ENCODE data around the gene PHOSPHO1.

PHOSPHO1 gene

DNA sequence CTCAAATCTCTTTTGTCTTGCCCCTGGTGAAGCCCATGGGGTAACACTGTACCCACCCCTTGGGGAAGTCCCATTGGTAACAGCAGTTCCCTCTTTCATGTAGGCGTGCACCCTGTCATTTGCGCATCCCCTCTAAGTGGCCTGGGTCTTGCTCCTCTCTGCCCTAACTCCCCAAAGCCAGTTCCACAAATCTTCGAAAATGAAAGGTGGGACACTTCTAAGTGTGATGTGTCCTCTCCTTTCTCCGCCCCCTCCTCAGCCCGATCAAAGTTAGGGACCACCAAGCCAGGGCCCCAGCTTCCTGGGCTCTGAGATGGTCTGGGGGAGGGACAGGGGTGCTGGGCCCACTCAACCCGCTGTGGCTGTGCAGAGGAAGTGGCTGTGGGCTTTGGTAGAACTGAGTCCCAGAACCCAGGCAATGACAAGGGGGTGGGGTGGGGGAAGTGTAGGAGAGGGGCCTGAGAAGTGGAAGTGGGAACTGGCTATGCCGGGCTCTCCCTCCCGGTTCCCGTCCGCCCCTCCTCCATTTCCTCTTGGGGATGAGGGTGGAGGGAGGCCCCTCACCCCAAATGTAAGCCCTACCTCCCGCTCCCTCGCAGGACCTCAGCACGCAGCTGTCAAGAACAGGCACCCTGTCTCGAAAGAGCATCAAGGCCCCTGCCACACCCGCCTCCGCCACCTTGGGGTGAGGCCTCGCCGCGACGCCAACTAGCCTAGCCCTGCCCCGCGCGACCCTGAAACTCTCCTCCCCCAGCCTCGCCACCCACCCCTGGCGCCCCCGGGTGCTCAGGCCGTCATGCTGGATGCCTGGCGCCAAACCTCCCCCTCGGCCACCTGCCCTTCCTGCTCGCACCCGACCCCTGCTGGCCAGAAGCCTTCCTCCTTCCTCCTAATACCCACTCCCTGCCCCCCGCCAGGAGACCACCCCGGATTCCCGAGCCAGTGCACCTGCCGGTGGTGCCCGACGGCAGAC, 11.4 kb downstream of the PHOSPHO1 start:
- DNase-seq (ENCODE audit: low read depth in 1 of 2, low spot score in 1 of 2), result no peak

DNA sequence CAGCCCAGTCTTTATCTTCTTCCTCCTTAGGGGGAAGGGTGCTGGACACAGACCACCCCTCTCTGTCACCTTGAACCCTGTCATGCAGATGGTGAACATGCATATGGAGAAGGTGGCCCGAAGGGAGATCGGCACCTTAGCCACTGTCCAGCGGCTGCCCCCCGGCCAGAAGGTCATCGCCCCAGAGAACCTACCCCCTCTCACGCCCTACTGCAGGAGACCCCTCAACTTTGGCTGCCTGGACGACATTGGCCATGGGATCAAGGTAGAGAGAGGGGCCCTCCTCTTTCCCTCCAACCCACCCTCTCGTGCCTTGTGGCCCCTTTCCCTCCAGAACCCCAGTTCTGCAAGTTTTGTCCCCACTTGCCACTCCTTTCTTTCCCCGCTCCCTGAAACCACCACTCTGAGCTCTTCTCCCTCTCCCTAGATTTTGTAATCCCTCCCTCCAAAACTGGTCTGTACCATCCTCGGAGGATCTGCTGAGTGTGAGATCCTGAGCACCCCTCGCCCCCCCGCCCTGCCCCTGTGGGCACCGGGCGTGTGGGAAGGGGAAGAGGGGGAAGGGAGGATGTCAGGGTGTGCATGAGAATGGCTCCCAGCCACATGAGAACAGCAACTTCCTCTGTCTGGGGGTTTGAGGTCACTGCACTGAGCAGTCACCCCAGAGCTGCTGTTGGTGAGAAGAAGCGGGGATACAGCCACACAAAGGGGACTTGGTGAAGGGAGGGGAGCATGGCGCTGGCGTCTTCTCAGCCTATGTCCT, 12.8 kb downstream of the PHOSPHO1 start:
- DNase-seq (ENCODE audit: low read depth in 1 of 2, low spot score in 1 of 2), result peak in 1 of 2 donors; percentile 44

DNA sequence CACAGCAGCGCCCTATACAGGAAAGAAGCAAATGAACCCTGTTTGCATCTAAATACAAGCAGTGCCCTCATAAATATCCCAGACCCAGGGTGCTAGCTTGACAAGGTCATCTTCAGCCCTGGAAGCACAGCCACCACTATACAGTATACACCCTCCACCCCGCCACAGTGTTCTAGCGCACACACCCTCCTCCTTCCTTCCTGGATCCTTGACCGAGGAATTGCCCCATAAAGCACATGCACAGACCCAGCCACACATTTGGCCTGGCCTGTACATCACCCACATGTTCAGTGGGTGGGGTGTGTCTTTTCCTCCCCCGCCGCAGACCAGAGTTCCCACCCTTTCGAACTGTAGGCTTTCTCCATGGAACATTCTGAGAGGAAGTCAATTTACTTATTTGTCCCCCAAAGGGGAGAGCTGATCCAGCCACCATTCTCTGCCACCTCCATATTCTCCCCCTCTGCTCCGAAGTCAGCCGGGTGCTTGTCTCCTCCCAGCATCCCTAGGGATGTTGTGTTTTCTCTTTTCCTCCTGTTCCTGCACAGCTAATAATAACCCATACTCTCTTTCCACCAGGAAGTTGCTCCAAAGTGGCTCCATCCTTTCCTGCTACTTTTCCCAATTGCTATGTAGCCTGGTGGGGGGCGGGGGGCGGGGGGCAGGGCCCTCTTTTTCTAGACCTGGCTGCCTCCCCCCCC, 13.5 kb downstream of the PHOSPHO1 start:
- DNase-seq (ENCODE audit: low read depth in 1 of 2, low spot score in 1 of 2), result no peak

DNA sequence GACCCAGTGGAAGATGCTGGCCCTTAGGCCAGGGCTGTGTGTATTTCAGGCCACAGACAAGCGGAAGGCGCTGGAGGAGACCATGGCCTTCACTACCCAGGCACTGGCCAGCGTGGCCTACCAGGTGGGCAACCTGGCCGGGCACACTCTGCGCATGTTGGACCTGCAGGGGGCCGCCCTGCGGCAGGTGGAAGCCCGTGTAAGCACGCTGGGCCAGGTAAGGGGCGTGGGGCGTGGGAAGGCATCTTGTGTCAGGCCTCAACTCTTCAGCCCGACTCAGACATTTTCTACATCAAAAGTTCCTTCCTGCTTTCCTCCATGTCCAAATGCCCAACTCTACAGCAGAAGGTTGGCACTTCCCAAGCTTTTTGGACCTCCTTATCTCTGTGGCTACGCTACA, 14.1 kb downstream of the PHOSPHO1 start:
- no peak for DNase-seq (ENCODE audit: low read depth in 1 of 2, low spot score in 1 of 2)

DNA sequence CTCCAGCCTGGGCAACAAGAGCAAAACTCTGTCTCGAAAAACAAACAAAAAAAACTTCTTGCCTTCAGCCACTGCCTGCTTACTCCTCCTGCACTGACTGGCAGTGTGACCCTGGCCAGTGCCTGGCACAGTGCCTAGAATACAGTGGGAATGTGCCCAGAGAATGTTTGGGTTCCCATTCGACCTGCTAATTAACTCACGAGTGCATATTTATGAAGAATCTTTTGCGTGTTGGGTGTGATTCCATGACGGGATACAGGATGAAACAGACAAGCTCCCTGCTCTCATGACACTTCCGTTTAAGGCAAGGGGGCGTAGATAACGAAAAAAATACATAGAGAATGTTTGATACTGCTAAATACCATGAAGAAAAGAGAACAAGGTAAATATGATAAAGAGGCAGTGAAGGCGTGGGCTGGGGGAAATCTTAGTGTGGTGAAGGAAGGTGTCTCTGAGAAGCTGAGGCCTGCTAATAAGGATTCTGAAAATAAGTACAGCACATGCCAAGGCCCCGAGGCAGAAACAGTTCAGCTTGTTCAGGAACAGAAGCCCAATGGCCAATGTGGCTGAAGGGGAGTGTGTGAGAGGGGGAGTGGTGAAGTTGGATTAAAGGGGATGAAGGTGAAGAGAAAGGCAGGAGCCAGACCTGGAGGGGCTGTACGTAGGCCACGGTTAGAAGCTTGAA, 15.8 kb downstream of the PHOSPHO1 start:
- no peak for DNase-seq (ENCODE audit: low read depth in 1 of 2, low spot score in 1 of 2)

DNA sequence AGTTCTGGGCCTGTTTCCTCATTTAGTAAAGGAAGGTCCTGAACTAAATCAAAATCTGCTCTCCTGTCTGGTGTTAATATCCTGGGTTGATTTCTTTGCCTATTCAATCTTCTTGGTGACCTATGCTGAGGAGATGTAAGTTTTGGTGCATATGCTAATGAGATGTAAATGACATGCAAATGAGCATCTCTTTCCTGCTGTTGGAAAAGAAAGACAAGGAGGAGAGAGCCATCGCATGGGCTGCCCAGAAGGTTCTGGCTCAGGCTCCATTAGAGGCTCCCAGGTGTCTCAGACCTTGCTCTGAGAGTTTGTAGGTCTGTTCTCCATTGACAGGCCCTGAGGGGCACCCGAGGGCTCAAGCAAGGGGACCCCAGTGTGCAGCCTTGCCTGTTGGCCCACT, 16.7 kb downstream of the PHOSPHO1 start:
- no peak for DNase-seq (ENCODE audit: low read depth in 1 of 2, low spot score in 1 of 2)

DNA sequence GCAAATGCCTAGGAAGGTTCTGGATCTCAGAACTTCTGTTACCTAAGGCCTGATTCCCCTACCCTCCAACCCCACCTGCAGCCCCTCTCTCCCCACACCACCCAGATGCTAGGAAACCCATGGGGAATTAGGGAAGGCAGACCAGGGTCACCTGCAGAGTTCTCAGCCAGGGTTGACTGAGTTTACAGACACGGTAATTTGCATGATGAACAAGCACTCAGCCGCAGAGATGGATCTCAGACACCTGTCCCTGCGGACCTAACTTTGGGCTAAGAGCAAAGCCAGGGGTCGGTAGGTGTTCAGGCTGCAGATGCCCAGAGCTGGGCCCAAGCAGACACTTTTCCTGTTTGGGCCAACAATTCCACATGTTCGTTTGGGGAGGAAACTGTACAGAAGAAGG, 17.2 kb downstream of the PHOSPHO1 start:
- no peak for DNase-seq (ENCODE audit: low read depth in 1 of 2, low spot score in 1 of 2)

DNA sequence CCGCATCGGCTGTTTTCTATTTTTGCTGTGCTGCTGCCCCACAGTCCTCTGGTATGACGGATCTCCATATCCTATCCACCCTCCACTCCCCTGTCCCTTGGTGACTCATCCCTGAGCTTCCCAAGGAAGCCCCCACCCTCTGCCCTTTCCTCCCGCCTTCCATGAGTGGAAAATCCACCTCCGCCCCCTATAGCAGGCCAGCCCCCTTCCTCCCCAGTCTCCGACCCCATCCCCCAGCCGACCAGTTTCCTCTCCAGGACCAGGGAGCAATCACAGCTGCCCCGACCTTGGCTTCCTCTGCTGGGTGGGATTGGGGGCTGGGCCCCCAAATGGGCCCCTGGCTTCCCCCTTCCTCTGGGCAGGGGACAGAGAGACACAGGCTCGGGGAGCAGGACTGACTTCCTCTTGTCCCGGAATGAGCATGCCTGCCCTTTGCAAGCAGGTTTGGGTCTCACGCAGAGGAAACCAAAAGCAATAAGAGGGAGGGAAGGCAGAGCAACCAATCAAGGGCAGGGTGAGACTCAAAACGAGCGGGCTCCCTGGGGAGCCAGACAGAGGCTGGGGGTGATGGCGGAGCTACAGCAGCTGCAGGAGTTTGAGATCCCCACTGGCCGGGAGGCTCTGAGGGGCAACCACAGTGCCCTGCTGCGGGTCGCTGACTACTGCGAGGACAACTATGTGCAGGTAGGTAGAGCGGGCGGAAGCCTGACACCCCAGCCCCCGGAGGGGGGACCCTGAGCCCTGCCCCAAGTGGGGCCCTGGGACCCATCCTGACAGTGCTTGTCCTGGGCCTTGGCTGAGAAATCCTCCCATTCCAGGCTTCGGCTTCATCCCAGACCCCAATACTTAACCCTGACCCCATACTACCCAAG, 20.2 kb downstream of the PHOSPHO1 start, which contains the start of the genes ABI3 and GNGT2:
TSS of gene ABI3 (plus strand) at position 550 of the 872 bp plus-strand sequence. CDS start at position 568, 18 bp downstream.
TSS of gene GNGT2 (minus strand) at position 417 of the 872 bp plus-strand sequence. CDS start 3,152 bp downstream, outside the sequence.
- peak in 1 of 2 donors; percentile 49 for DNase-seq (ENCODE audit: low read depth in 1 of 2, low spot score in 1 of 2)

DNA sequence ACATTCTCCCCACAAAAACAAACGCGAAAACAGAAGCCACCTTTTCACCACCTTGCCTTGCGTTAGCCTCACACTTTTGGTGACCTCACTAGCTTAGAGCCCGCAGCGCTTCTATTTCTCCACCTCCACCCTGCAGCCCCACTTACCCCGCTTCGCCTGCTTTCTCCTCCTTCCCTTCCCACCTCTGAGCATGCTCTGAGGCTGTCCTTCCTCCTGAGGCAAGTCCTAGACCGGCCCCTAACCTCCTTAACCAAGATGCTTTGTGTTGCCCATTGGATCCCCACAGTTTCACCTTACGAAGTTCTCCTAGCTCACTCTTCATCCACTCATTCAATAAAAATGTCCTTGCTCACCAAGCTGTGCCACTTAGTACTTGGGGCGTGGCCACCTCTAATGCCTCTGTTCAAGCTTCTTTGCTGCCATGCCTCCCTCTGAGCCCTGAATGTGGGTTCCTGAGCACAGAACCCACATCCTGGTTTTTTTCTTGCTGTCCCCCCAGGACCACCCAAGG, 21.5 kb downstream of the PHOSPHO1 start:
- DNase-seq (ENCODE audit: low read depth in 1 of 2, low spot score in 1 of 2), result no peak

DNA sequence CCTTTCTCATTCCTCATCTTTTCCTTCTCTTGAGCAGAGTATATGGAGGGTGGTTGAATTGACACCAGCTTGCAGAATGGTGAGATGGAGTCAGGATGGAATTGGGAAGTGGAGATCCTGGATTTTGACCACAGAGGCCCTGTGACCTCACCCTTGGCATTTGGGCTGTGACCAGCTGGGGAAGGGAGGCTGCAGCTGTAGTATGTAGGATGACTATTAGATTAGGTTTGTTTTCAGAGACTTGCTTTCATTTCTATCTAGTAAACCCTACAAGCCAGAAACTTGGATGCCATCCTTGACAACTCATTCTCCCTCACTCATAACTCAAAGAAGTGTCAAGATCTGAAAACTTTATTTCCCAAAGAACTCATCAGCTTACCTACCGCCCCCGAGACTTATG, 26.1 kb downstream of the PHOSPHO1 start:
- no peak for DNase-seq (ENCODE audit: low read depth in 1 of 2, low spot score in 1 of 2)

DNA sequence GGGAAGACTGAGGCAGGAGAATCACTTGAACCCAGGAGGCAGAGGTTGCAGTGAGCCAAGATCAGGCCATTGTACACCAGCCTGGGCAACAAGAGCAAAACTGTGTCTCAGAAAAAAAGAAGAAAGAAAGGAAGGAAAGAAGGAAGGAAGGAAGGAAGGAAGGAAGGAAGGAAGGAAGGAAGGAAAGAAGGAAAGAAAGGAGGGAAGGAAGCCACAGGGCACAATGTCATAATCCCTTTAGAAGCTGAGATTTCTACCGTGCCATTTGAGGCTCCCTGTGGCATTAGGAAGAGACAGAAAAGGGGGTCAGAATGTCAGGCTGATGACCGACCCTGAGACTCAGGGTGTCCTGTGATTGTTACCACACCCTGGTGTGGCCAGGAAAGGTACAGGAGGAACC, 26.8 kb downstream of the PHOSPHO1 start:
- DNase-seq (ENCODE audit: low read depth in 1 of 2, low spot score in 1 of 2), result no peak

DNA sequence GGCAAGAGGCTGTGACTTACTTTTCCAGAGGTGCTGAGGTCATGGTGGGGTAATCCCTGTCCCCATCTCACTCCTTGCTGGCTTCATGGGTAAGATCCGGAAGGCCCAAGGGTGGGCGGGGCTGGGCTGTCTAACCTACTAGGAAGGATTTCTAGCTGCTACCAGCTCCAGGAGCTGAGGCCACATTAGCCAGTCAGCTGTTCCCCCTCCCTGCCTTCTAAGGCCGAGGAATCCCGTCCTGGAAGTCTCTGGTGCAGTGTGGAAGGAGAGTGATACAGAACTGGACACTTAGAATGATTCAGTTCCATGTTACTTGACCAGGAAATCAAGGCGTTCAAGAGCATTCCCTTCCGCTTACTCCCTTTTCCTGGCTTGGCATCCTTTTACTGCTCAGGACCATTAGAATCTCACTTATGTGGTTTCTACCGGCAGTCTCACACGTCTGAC, 29.1 kb downstream of the PHOSPHO1 start:
- no peak for DNase-seq (ENCODE audit: low read depth in 1 of 2, low spot score in 1 of 2)

DNA sequence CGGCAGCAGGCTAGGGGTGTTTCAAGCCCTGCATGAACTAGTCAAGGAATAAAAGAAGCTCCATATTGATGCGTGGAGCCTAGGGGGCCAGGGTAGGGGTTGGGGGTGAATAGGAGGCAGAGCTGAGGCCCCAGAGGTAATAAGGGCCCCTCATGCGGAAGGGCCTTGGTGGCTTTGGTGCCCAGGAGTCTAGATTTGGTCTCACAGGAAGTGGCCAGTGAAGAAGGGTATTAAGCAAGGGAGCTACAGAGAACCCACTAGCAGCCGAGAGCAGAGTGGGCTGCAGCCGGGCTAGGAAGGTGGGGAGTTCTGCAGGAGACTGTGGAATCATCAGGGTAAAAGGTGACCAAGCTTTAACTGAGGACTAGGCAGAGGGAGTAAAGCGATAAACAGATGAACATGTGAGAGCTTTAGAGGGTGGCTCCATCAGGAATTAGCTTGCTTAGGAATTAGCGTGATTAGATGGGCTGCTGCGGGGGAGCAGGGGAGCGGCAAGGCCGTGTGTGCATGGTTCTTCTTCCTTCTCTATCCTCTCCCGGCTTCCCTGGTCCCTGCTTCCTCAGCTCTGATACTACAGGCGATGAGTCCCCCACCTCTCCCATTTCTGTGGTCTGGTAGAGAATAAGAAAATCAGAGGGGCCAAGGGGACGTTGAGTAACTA, 30.0 kb downstream of the PHOSPHO1 start:
- no peak for DNase-seq (ENCODE audit: low read depth in 1 of 2, low spot score in 1 of 2)

DNA sequence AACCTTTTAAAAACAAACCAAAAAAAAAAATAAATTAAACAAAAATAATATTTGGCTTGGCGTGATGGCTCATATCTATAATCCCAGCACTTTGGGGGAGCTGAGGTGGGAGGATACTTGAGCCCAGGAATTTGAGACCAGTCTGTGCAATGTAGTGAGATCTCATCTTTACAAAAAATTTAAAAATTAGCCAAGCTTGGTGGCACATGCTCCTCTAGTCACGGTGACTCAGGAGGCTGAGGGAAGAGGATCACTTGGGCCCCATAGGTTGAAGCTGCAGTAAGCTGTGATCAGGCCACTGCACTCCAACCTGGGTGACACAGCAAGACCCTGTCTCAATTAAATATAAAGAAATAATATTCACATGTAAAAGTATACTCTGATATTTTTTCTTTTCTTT, 32.4 kb downstream of the PHOSPHO1 start:
- no peak for DNase-seq (ENCODE audit: low read depth in 1 of 2, low spot score in 1 of 2)

DNA sequence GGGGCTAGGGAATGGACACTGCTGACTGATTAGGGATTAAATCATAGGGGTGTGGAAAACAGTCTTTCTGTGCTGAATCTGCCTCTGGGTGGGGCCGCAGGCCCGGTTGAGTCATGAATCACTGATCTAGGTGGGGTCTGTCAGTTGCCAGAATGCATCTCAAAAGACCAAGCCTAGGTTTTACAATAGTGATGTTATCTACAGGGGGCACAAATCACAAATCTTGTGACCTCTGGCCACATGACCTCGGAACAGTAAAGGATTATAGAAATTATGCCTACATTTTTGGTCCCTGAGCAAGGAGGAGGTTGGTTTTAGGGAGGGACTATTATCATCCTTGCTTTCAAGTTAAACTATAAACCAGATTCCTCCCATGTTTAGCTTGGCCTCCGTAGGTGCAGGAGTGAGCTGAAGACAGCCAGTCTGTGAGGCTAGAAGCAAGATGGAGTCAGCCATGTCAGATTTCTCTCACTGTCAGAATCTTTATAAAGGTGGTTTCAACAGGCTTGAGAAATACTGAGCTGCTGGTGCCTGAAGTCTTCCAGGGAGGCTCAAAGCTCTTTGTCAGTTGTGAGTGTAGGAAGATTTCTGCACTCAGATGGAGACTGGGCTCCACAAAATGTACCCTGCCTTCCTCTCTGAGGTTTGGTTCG, 33.1 kb downstream of the PHOSPHO1 start:
- no peak for DNase-seq (ENCODE audit: low read depth in 1 of 2, low spot score in 1 of 2)

DNA sequence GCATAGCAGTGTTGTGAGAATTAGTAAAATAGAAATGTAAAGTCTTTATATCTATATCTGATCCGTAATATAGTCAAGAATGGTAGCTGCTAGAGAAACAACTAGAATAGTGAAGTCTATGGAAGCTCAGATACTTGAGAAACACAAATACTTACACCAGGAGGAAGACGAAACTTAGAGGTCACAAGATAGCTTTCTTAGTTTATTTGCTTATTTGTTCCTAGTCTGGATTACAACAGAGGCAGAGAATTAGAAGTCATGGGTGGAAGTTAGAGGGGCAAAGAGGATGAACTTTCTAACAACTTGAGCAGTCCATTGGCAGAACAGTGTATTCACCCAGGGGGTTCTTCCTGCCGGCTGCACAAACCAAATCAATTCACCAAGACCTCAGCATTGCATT, 34.1 kb downstream of the PHOSPHO1 start:
- no peak for DNase-seq (ENCODE audit: low read depth in 1 of 2, low spot score in 1 of 2)

DNA sequence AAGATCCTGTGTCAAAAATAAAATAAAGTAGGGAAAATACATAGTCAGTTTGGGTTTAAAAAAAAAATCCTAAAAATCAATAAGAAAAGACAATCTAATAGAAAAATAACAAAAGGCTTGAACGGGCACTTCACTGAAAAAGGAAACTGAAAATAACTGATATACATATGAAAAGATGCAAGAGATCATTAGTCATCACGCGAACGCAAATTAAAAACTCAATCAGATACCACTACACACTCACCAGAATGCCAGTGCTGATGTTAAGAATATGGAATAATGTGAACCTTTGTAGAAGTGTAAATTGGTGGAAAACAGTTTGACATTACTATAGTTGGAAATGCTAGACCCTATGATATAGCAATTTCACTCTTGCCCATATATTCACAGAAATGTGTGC, 34.8 kb downstream of the PHOSPHO1 start:
- no peak for DNase-seq (ENCODE audit: low read depth in 1 of 2, low spot score in 1 of 2)

DNA sequence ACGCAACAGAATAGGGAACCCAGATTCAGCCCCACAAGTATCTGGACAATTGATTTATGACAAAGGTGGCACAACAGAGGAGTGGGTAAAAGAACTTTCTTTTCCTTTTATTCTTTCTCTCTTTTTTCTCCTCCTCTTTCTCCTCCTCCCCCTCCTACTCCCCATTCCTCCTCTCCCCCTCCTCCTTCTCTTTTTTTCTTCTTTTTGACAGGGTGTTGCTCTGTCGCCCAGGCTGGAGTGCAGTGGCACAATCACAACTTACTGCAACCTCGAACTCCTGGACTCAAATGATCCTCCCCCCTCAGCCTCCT, 36.3 kb downstream of the PHOSPHO1 start:
- DNase-seq (ENCODE audit: low read depth in 1 of 2, low spot score in 1 of 2), result no peak

Measured in stimulated activated CD4-positive, alpha-beta T cell treated with anti-CD3 and anti-CD28 coated beads, Interleukin-15, amount 100 ng/mL, for 1 hour (primary cell).